Lung (tissue), 12 donors: ENCODE data around the gene DNAJC5G. TPM values are rescaled to one million over a fixed set of nuclear protein-coding genes. Genes with fewer than 3 reads are reported as not detected.
"Not testable (repeated sequence)": the region's sequence is repeated elsewhere in the genome, so short reads cannot be mapped to it uniquely, and the experiment has no call there.

Source experiments
- ATAC-seq: fragments of 200-7000 bp; cut with Tn5 transposase; one replicate; pipeline ENCODE4 v1.9.1; 2020; ENCODE audit warnings: moderate number of reproducible peaks; ENCODE audit not compliant: insufficient read depth, low FRiP score
- DNase-seq, 3 donors: peaks; one replicate each; pipeline ENCODE4 v3.0.0-alpha.2; 2013 to 2017
- H3K27ac ChIP-seq, 2 donors: one replicate each; pipeline ENCODE4 v1.5.1; 2013; ENCODE audit warnings: mild to moderate bottlenecking in 2 of 2, moderate library complexity in 2 of 2, control low read depth in 1 of 2, inconsistent platforms in 1 of 2, low read depth in 1 of 2, low read length in 1 of 2
- H3K27me3 ChIP-seq, 3 donors: one replicate each; pipeline ENCODE4 v1.5.1; 2013; ENCODE audit warnings: low read length in 2 of 3; ENCODE audit not compliant: control insufficient read depth in 3 of 3, insufficient read depth in 3 of 3
- H3K36me3 ChIP-seq, 4 donors: one replicate each; pipeline ENCODE4 v1.5.1; 2013; ENCODE audit warnings: low read length in 4 of 4, mild to moderate bottlenecking in 1 of 4, moderate library complexity in 1 of 4; ENCODE audit not compliant: control insufficient read depth in 4 of 4, insufficient read depth in 4 of 4
- H3K4me1 ChIP-seq, 5 donors: one replicate each; pipeline ENCODE4 v1.5.1; 2013; ENCODE audit warnings: low read length in 5 of 5, mild to moderate bottlenecking in 2 of 5, moderate library complexity in 1 of 5; ENCODE audit not compliant: control insufficient read depth in 5 of 5, insufficient read depth in 5 of 5
- H3K4me3 ChIP-seq: one replicate; pipeline ENCODE4 v1.5.1; 2013; ENCODE audit warnings: mild to moderate bottlenecking, control low read depth, moderate library complexity
- H3K9ac ChIP-seq, 2 donors: one replicate each; pipeline ENCODE4 v1.5.1; 2013; ENCODE audit warnings: low read length in 2 of 2, control low read depth in 1 of 2; ENCODE audit not compliant: insufficient read depth in 1 of 2
- H3K9me3 ChIP-seq, 4 donors: one replicate each; pipeline ENCODE4 v1.5.1; 2013; ENCODE audit warnings: low read length in 3 of 4, mild to moderate bottlenecking in 1 of 4, moderate library complexity in 1 of 4; ENCODE audit not compliant: control insufficient read depth in 4 of 4, insufficient read depth in 3 of 4
- CTCF ChIP-seq: IDR thresholded peaks from 2 replicates; pipeline ENCODE4 v1.5.1; 2012; ENCODE audit warnings: mild to moderate bottlenecking; ENCODE audit errors: control extremely low read depth, extremely low read depth
- WGBS, 2 donors: extraction: QIAGEN DNeasy Blood & Tissue Kit; methylation state at CpG; one replicate each; pipeline ENCODE4 v1.1.7; 2013; 5-methylcytosine and 5-hydroxymethylcytosine counted together
- polyA plus RNA-seq, 2 donors: library from polyadenylated mRNA; stranded (reverse); fragments of 200-250 nt; gene quantifications; one replicate each; pipeline ENCODE4 v1.2.1, GENCODE V29; 2013
- total RNA-seq, 2 donors: library from RNA; depleted of rRNA in 1 of 2; stranded (reverse); fragments of >200 nt in 1 of 2; gene quantifications; one replicate each; pipeline ENCODE4 v1.2.1, GENCODE V29; 2014 to 2021
- donor health status: control.
- donor health status: control.
- donor health status: Bipolar disorder and iron deficiency.
- donor health status: healthy.
- donor health status: DM: yes; HTN: yes; CAD: no.

DNAJC5G gene
- total and polyA plus RNA-seq, 4 donors = not detected

- Histone ChIP-seq H3K27me3 (peaks cover 0 to 65% (median 51%) of the 10 kb centered on the region in 3 donors), H3K9me3 (peaks cover 0 to 2% (median 0%) of the 10 kb centered on the region in 4 donors), H3K4me1 (peaks cover 0 to 19% (median 4%) of the 10 kb centered on the region in 5 donors), H3K36me3 (no peaks in the 10 kb centered on the region), H3K9ac (no peak overlapping the region), H3K4me3 (no peak overlapping the region), H3K27ac (peak overlapping the region in 1 of 2 donors; percentile 21)
- peak; percentile 37 for ATAC-seq
- TF ChIP-seq CTCF = peak; percentile 48
- peak; percentile 63 to 77 (median 69) for DNase-seq
- WGBS, 2 donors = 4 to 5% methylated on average over 56 of the region's 56 CpGs
These were observed 10.3 kb upstream of the DNAJC5G start for GRCh38 chr2:27264753-27265535.

- H3K27ac ChIP-seq = no peak overlapping the region
- H3K36me3 ChIP-seq = no peaks in the 10 kb centered on the region
- H3K4me1 ChIP-seq = peaks cover 0 to 19% (median 4%) of the 10 kb centered on the region in 5 donors
- DNase-seq (no peak), ATAC-seq (no peak)
- H3K27me3 ChIP-seq = peaks cover 0 to 64% (median 49%) of the 10 kb centered on the region in 3 donors
- no peak overlapping the region for H3K9ac ChIP-seq
- H3K4me3 ChIP-seq = no peak overlapping the region
- H3K9me3 ChIP-seq = peaks cover 0 to 2% (median 0%) of the 10 kb centered on the region in 4 donors
- TF ChIP-seq CTCF = no peak
These were observed 9.7 kb upstream of the DNAJC5G start for GRCh38 chr2:27265536-27265870.

- not testable (repeated sequence) for H3K4me1 ChIP-seq, DNase-seq, H3K9ac ChIP-seq, H3K27ac ChIP-seq, H3K9me3 ChIP-seq, H3K4me3 ChIP-seq, H3K36me3 ChIP-seq, ATAC-seq
- WGBS, 2 donors = 94 to 98% methylated on average over 13 of the region's 13 CpGs
- H3K27me3 ChIP-seq = peaks cover 0 to 52% (median 41%) of the 10 kb centered on the region in 3 donors
These were observed 6.9 kb upstream of the DNAJC5G start for GRCh38 chr2:27268296-27268695.

- peaks cover 0 to 35% (median 31%) of the 10 kb centered on the region in 3 donors for H3K27me3 ChIP-seq
- WGBS, 2 donors = 88 to 92% methylated on average over 3 of the region's 3 CpGs
These were observed 5.1 kb upstream of the DNAJC5G start for GRCh38 chr2:27270131-27270530.

More at GRCh38 chr2:27270131-27270530, 5.1 kb upstream of the DNAJC5G start:
- Histone ChIP-seq H3K36me3 (no peaks in the 10 kb centered on the region), H3K27ac (peak overlapping the region in 1 of 2 donors; percentile 84), H3K4me3 (no peak overlapping the region), H3K9me3 (no peaks in the 10 kb centered on the region), H3K4me1 (peaks cover 0 to 3% (median 0%) of the 10 kb centered on the region in 5 donors), H3K9ac (no peak overlapping the region)
- DNase-seq = no peak
- ATAC-seq = no peak
- TF ChIP-seq CTCF = no peak
